C1 segment of cervical spinal cord (tissue), 14 donors: ENCODE data around the gene NPSR1.
"Not testable (repeated sequence)": the region's sequence is repeated elsewhere in the genome, so short reads cannot be mapped to it uniquely, and the experiment has no call there.

Experiments
- DNase-seq, 14 donors: peaks; one replicate each; lab custom pipeline; 2025; lab: John Stamatoyannopoulos, UW

The NPSR1 gene

GRCh38 chr7:34657632-34658268 is at the start of gene NPSR1:
NPSR1 (plus strand) TSS chr7:34658218; CDS start chr7:34658413, 195 bp downstream.
- no peak for DNase-seq

GRCh38 chr7:34612661-34613060 is 45.4 kb upstream of the NPSR1 start:
- no peak for DNase-seq

- DNase-seq: no peak
Measured at GRCh38 chr7:34620425-34620824, 37.6 kb upstream of the NPSR1 start.

GRCh38 chr7:34622182-34622581 is 35.8 kb upstream of the NPSR1 start:
- DNase-seq: no peak

DNA sequence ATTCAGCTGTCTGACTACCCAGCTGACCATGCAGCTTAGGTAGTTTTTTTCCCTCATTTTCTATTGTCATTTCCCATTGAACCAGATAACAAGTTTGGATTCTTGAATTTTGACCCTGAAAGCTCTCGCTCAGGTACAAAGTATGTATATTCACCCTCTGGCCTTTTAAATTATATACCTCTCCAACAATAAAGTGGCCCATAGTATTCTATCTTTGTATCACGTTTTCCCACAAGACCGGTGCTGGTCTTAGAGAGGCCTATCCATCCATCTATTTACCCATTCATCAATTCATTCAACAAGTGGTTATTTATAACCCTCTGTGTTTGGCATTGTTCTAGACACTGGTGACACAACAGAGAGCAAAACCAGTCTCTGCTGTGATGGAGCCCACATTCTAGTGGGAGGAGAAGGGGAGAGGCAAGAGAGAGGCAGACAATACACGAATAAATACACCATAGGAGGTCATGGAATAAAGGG is 35.2 kb upstream of the NPSR1 start:
- no peak for DNase-seq

GRCh38 chr7:34628618-34629017 is 29.4 kb upstream of the NPSR1 start:
- not testable (repeated sequence) for DNase-seq

- DNase-seq: no peak
Measured at GRCh38 chr7:34652809-34653208, 5.2 kb upstream of the NPSR1 start.

GRCh38 chr7:34653787-34654186 is 4.2 kb upstream of the NPSR1 start:
- no peak for DNase-seq

DNA sequence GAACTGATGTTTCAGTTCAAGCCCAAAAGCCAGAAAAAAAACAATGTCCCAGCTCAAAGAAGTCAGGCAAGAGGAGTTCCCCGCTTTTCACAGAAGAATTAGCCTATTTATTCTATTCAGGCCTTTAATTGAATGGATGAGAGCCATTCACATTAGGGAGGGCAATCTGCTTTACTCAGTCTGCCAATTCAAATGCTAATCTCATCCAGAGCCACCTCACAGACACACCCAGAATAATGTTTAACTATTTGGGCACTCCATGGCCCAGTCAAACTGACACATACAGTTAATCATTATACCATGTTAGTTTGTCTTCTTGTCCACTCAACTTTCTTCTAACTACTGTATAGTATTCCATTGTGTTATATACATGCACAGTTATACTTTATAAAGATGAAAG is 2.6 kb upstream of the NPSR1 start:
- DNase-seq: no peak

- DNase-seq: no peak
Measured at GRCh38 chr7:34656041-34656440, 2.0 kb upstream of the NPSR1 start.

DNA sequence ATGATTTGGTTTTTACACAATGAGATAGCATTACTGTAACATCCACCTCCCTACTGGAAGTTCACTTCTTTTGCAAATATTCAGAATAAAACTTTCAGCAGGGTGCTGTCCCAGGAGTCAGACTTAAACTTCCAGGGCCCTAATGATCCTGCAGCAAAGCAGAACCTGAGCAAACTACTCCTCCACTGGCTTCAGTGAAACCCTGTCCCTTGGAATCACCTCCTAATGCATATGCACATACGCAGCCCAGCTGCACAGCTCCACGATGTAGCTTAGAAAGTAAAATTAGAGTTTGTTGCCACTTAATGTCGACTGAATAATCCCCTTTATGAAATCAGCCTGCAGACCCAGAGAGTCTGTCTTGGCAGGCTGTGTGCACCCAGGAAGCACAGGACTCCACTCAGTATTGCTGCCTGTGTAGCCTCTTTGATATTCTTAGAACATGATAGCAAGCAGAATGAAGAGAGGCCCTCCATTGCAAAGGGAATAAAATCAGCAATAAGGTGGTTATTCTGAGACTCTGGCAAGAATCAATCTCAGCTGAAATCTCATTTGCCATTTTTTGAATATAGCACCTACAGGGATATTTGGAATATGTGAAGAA is 1.6 kb downstream of the NPSR1 start:
- DNase-seq: no peak

DNA sequence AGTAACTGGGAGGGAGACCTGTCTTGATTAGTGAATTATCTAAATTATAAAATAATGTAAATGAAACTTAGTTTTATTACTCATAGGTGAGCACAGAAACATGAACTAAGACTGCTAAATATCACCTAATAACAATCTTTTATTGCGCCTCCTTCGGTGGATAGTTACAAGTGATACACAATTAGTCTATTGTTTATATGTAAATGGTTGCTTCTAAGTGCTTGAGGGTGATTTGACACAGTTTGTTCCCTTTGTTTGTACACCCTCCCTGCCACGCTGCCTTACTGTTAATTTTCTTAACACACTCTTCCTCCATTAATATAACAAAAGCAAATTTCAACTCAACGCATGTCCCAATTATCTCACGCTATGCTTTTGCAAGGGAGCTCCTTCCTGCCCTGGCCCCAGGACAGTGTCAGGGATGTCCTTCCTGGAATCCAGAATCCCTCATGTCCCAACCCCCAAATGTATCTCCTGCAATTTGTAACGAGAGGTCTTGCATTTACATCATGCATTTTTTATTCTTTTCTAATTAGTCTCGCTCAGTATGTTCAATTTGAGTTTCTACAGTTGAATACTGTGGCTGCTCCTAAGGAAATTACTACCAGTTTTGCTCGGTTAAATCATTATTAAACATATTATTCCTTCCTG is 4.2 kb downstream of the NPSR1 start:
- no peak for DNase-seq

GRCh38 chr7:34664755-34665154 is 6.7 kb downstream of the NPSR1 start:
- DNase-seq: no peak

GRCh38 chr7:34672430-34672829 is 14.4 kb downstream of the NPSR1 start:
- no peak for DNase-seq

DNA sequence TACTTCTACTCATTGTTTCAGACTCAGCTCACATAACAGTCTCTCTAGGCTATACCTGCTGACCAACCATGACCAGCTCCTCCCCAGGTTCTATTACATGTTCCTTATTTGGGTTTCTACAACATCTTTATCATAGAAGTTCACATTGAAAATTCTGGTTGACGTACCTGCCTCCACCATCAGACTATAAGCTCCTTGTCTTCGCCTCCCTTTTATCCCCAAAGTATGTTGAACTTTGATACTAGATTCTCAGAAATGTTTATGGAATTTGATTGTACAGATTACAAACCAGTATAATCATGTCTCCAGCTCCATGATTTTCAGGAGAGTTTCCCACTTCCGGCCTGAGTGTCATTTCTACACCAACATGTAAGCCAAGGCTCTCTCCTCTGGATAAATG is 15.0 kb downstream of the NPSR1 start:
- DNase-seq: no peak

- peak in 2 of 14 donors; percentile 4 for DNase-seq
Measured at GRCh38 chr7:34675749-34676374, 17.8 kb downstream of the NPSR1 start.

GRCh38 chr7:34677491-34677890 is 19.5 kb downstream of the NPSR1 start:
- no peak for DNase-seq

DNA sequence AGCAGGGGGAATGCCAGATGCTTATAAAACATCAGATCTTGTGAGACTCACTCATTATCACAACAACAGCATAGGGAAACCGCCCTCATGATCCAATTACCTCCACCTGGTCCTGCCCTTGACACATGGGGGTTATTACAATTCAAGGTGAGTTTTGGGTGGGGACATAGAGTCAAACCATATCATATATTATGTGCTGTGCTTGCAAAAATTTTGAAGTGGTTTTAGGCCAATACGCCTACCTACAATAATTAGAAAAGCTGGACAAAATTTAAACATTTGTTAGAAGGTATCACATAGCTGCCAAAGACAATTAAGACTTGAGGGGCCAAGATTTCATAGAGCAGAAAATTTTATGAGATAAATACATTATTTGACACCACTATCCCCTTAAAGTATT is 29.5 kb downstream of the NPSR1 start:
- DNase-seq: no peak

- DNase-seq: no peak
Measured at GRCh38 chr7:34696415-34696814, 38.4 kb downstream of the NPSR1 start.

GRCh38 chr7:34709771-34710170 is 51.8 kb downstream of the NPSR1 start:
- DNase-seq: peak in 1 of 14 donors; percentile 71

DNA sequence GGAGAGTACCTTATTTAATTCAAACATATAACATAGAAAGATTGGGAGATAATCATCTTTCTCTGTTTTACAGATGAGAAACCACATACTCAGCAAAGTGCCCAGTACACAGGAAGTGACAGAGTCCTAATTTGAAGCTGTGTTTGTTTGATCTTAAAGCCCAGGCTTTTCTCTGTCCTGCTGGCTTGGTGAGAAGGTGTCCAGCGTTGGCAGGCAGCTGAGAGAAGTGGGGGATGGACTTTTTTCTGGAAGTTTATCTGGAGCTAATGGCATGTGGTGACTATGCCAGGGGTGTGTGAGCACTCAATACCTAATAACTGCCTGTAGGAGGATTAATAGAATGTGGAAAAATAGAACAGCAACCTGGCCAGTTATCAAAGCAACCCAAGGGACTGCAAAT is 60.8 kb downstream of the NPSR1 start:
- DNase-seq: no peak

- no peak for DNase-seq
Measured at GRCh38 chr7:34719636-34720035, 61.6 kb downstream of the NPSR1 start.

DNA sequence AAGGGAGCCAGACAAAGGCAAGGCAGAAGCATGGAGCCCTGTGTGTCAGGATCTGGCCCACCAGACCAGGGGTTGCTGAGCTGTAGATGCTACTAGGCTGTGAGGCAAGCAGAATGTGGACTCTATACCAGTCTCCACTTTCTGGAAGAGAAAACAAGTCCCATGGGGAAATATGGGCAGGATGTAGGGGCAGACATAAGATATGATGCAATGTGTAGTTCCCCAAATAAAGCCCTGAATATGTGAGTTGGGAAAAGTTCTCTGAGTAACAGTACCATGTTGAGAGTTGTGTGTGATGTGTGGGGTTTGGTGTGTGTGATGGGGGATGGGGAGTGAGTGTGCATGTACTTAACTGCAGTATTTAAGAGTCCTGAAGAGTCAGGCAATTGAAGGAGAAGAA is 62.3 kb downstream of the NPSR1 start:
- DNase-seq: no peak
